ENCODE data around the gene DIRAS1. TPM values are rescaled to one million over a fixed set of nuclear protein-coding genes. Genes with fewer than 3 reads are reported as not detected.

DIRAS1 gene
- total RNA-seq, 2 experiments from 2014 or later: not detected

DNA sequence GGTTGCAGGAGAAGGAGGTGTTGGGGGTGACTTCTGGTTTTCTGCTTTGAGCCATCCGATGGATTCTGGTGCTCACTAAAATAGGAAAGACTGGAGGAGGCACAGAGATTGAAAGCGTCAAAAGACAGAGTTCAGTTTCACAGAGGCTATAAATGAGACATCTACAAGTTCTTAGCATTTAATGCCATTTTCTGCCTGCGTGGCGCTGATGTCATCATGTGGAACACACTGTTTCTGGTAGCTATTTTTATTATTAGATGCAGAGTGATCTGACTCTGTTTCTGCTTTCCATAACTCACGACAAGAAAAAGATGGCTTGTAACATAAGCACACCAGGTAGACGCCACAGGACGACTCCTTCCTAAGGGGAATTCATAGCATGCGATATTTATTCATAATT lies 21.9 kb upstream of the DIRAS1 start:
- Mint-ChIP-seq H3K4me1 (peaks cover 14% of the 10 kb centered on the region), H3K4me3 (no peak overlapping the region), H3K9me3 (ENCODE audit: low read depth) (no peaks in the 10 kb centered on the region), H3K36me3 (peaks cover 4% of the 10 kb centered on the region), H3K27me3 (peaks cover 12% of the 10 kb centered on the region), H3K27ac (no peak overlapping the region)
- CTCF ChIA-PET: no interaction called here
- DNase-seq (no peak), ATAC-seq (no peak)

DNA sequence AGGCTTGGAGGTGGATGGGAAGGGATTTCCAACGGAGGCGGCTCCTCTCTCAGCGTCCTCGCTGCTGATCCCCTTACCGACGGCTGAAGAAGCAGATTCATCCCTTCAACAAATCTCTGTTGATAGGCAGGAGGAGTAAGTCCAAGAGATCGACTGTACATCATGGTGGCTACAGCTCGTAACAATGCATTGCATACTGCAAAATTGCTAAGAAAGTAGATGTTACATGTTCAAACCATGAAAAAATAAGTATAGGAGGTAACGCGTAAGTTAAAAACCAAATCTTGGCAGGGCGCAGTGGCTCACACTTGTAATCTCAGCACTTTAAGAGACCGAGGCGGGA lies 19.1 kb upstream of the DIRAS1 start:
- H3K4me1 Mint-ChIP-seq: peaks cover 14% of the 10 kb centered on the region
- no peaks in the 10 kb centered on the region for H3K9me3 Mint-ChIP-seq (ENCODE audit: low read depth)
- H3K27ac Mint-ChIP-seq: no peak overlapping the region
- H3K27me3 Mint-ChIP-seq: peaks cover 12% of the 10 kb centered on the region
- CTCF ChIA-PET: interaction anchor here (1.8 to 3.9 kb wide), 2 partner anchors 9 to 79 kb away, joined by 5 to 15 read pairs; partner anchors contain the start of gene ZNF554
- ATAC-seq: no peak
- peak overlapping the region; percentile 87 for H3K4me3 Mint-ChIP-seq
- peaks cover 25% of the 10 kb centered on the region for H3K36me3 Mint-ChIP-seq
- no peak for DNase-seq

DNA sequence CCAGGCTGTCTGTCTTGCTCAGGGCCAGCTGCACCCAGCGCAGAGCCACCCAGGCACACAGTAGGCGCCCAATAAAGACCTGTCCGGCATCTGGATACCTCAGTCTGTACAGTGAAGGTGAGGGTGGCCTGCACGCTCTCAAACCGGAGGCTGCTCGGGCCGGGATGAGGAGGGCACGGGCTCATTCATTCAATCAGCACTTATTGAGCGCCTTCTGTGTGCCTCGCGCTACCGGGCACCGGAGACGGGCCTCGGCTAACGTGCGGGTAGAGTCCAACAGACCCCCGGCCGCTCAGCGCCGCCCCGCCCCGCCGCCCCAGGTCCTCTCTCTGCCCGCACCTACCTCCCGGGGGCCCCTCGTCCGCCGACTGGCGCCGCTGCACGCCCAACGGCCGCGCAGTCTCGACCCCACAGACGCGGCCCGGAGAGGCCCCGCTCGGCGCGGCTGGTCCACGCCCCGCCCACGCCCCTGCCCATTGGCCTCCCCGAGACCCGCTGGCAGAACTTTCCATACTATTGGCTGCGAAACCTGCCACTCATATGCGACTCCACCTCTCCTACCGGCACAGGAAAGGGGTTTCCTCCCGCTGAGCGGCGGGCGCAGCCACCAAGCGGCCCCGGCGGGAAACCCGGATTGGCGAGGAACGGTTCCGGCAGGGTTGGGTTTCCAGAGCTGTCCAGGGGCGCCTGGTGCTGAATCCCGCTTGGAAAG lies 18.6 kb upstream of the DIRAS1 start, which contains the start of gene SLC39A3:
SLC39A3 (minus strand) TSS at position 416 of the 712 bp plus-strand sequence. CDS start 2,760 bp downstream, outside the sequence.
- Mint-ChIP-seq H3K4me3 (peak within 1 kb of the TSS; percentile 87), H3K36me3 (peaks cover 28% of the 10 kb centered on the region), H3K9me3 (ENCODE audit: low read depth) (no peaks in the 10 kb centered on the region), H3K4me1 (peaks cover 14% of the 10 kb centered on the region), H3K27me3 (peaks cover 12% of the 10 kb centered on the region), H3K27ac (peak within 1 kb of the TSS; percentile 76)
- ATAC-seq: peak; percentile 99
- DNase-seq: peak; percentile 99
- CTCF ChIA-PET: interaction anchor here (1.2 to 3.9 kb wide), 5 partner anchors 10 to 211 kb away, joined by 3 to 15 read pairs (median 5); partner anchors contain the start of gene ZNF554

DNA sequence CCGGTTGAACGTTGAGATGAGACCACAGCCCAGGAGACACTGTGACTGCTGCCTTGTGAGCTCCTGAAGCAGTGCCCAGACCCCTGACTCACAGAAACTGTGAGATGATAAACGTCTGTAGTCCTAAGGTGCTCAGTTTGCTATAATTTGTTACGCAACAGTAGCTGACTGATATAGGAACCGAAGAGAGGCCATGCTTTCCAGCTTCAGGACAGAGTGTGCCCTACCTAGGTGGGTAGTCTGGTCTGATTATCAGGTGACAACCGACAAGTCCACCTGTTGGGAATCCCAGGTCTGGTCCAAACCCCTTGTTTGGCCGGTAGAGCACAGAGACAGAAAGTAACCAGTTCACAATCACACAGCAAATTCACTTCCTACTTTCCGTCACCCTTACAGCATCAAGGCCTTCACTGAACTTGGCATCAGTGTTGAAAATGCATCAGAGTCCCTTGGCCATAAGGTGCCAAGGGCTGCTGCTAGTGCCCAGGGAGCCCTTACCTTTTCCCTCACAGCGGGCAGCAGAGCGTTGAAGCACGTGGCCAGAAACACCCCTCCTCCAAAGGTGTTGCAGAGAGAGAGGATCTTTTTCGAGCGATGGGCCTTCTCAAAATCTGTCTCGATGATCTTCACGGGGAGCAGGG lies 15.5 kb upstream of the DIRAS1 start:
- CTCF ChIA-PET: no interaction called here
- Mint-ChIP-seq H3K27ac (no peak overlapping the region), H3K9me3 (ENCODE audit: low read depth) (no peaks in the 10 kb centered on the region), H3K36me3 (peaks cover 29% of the 10 kb centered on the region), H3K4me1 (peaks cover 14% of the 10 kb centered on the region), H3K27me3 (peaks cover 4% of the 10 kb centered on the region), H3K4me3 (no peak overlapping the region)
- DNase-seq (no peak), ATAC-seq (no peak)

GRCh38 chr19:2735374-2735773 lies 14.2 kb upstream of the DIRAS1 start:
- H3K27me3 Mint-ChIP-seq: no peaks in the 10 kb centered on the region
- DNase-seq: no peak

DNA sequence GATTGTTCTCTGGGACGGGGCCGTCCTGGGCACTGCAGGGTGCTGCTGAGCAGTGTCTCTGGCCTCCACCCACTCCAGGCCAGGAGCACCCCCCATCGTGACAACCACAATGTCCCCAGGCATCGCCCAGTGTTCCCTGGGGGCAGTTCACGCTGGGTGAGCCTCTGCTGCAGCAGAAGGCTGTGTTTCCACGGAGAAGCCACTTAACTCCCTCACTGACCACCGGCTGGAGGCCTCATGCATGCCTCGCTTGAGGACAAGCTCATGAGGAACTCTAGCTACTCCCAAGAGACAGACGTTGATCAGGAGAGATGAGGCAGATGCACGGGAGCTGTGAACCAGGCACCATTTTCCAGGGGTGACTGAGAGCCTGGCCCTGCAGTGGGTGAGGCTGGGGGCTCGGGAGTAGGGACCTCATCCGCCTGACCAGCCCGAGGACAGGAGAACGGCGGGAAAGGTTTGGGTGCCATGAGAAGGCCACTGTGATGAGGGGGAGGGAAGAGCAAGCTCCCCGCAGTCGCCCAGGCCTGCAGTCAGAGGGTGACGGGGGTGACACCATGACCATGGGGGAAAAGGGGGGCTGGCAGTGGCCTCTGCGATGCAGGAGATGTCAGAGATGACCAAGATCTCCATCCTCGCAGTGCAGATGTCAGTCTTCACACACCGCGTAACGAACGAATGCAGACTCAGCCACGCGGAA lies 13.6 kb upstream of the DIRAS1 start:
- Mint-ChIP-seq H3K4me3 (no peak overlapping the region), H3K27me3 (no peaks in the 10 kb centered on the region), H3K36me3 (peaks cover 29% of the 10 kb centered on the region), H3K9me3 (ENCODE audit: low read depth) (no peaks in the 10 kb centered on the region), H3K4me1 (peaks cover 10% of the 10 kb centered on the region), H3K27ac (no peak overlapping the region)
- CTCF ChIA-PET: interaction anchor here (1.1 kb wide), 1 partner anchor 86 kb away, joined by 3 read pairs; no protein-coding TSS in a partner anchor
- DNase-seq: no peak
- ATAC-seq: no peak

More at GRCh38 chr19:2735374-2735773, 14.2 kb upstream of the DIRAS1 start:
- Mint-ChIP-seq H3K9me3 (ENCODE audit: low read depth) (no peaks in the 10 kb centered on the region), H3K27ac (no peak overlapping the region), H3K4me1 (peaks cover 14% of the 10 kb centered on the region), H3K4me3 (no peak overlapping the region), H3K36me3 (peaks cover 29% of the 10 kb centered on the region)
- no peak for ATAC-seq
- CTCF ChIA-PET: no interaction called here

DNA sequence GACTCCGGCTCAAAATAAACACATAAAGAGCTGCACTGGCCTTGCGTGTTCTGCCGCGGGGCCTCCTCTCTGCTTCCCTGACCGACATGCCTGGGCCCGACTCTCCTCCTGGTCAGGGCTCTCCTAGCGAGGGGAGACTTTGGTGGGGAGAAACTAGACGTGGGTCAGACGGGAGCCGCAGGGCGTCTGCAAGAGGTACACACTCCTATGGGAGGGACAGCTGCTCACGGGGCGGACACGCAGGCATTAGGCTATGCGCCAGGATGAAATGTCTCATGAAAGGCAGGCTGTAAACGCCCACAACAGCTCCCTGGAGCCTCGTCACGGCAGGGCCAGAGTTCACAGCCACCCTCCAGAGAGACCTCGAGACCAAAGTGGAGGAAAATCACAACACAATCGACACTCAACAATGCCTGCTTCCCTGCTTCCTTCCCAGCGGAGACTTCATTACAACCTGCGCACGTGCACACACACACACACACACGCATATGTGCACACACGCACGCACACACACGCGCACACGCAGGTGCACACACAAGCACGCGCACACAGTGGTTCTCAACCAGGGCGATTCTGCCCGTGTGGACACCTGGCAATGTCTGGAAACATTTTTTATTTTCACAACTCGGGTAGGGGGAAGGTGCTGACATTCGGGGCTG lies 12.9 kb upstream of the DIRAS1 start:
- ATAC-seq (no peak), DNase-seq (no peak)
- no peaks in the 10 kb centered on the region for H3K9me3 Mint-ChIP-seq (ENCODE audit: low read depth)
- H3K36me3 Mint-ChIP-seq: peaks cover 29% of the 10 kb centered on the region
- H3K27me3 Mint-ChIP-seq: no peaks in the 10 kb centered on the region
- no peak overlapping the region for H3K27ac Mint-ChIP-seq
- peaks cover 6% of the 10 kb centered on the region for H3K4me1 Mint-ChIP-seq
- CTCF ChIA-PET: interaction anchor here (1.1 kb wide), 1 partner anchor 86 kb away, joined by 3 read pairs; no protein-coding TSS in a partner anchor
- no peak overlapping the region for H3K4me3 Mint-ChIP-seq

DNA sequence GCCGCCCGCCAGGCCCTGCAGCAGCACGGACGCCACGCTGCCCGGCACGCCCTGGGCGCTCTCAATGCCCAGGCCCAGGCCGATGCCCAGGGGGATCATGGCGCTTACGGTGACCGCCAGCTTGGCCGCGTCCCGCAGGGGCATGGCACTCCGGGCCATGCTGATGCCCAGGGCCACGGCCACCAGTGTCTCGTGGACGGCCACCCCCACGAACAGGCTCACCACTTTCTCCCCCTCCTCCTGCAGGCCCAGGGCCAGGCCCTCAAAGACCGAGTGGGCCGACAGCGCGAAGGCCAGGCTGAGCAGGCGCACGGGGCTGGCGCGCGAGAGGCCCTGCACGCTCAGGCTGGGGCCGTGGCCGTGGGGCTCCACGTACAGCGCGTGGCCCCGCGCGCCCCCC lies 11.7 kb upstream of the DIRAS1 start:
- ATAC-seq: no peak
- no peaks in the 10 kb centered on the region for H3K27me3 Mint-ChIP-seq
- H3K9me3 Mint-ChIP-seq (ENCODE audit: low read depth): no peaks in the 10 kb centered on the region
- H3K4me3 Mint-ChIP-seq: no peak overlapping the region
- H3K4me1 Mint-ChIP-seq: no peaks in the 10 kb centered on the region
- no peak overlapping the region for H3K27ac Mint-ChIP-seq
- DNase-seq: no peak
- peaks cover 25% of the 10 kb centered on the region for H3K36me3 Mint-ChIP-seq
- CTCF ChIA-PET: no interaction called here

- H3K4me3 Mint-ChIP-seq: no peak overlapping the region
- H3K36me3 Mint-ChIP-seq: peaks cover 23% of the 10 kb centered on the region
- no peak for ATAC-seq
- H3K27ac Mint-ChIP-seq: no peak overlapping the region
- no peak for DNase-seq
- no peaks in the 10 kb centered on the region for H3K9me3 Mint-ChIP-seq (ENCODE audit: low read depth)
- CTCF ChIA-PET: no interaction called here
- H3K4me1 Mint-ChIP-seq: no peaks in the 10 kb centered on the region
- peaks cover 5% of the 10 kb centered on the region for H3K27me3 Mint-ChIP-seq
Measured at GRCh38 chr19:2732157-2732725, 11.1 kb upstream of the DIRAS1 start.

DNA sequence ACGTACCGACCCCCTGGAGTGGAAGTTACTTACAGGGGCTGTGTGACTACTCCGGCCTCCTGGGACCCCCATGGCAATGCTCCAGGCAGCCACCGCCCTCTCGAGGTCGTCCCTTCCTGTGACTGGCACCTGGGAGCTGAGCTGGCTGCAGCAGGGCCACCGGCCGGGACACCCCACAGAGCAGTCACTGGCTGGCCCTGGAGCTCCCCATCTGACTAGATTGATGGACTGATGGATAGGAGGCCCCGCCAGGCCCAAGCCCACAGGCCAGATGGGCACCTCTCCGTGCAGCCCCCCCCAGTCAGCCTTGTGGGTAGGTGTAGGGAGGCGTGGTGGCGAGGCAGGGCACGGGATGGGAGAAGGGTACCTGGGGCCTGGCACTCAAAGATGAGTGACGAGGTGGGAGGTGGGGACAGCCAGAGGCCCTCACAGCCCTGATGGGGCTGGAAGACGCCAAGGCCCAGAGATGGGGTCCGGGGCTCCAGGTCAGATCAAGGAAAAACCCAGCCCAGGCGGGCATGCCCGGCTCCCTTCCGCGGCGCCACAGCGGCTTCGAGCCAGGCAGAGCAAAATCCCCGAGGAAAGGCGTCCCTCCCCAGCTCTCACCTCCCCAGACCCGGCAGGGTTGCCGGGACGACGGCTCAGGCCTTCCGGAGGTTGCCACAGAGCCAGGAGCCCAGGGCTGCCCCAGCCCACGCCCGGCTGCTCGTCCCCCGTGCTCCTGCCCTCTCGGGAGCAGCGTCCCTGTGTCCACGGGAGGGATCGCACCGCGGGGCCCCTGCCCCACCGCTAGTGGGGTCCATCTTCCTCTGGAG lies 10.2 kb upstream of the DIRAS1 start:
- Mint-ChIP-seq H3K9me3 (ENCODE audit: low read depth) (no peaks in the 10 kb centered on the region), H3K27me3 (peaks cover 9% of the 10 kb centered on the region), H3K4me3 (no peak overlapping the region), H3K27ac (no peak overlapping the region), H3K36me3 (peaks cover 15% of the 10 kb centered on the region), H3K4me1 (peaks cover 2% of the 10 kb centered on the region)
- CTCF ChIA-PET: no interaction called here
- DNase-seq (no peak), ATAC-seq (no peak)

- no peak overlapping the region for H3K27ac Mint-ChIP-seq
- H3K4me1 Mint-ChIP-seq: peaks cover 2% of the 10 kb centered on the region
- CTCF ChIA-PET: no interaction called here
- no peak overlapping the region for H3K4me3 Mint-ChIP-seq
- DNase-seq: no peak
- peaks cover 11% of the 10 kb centered on the region for H3K27me3 Mint-ChIP-seq
- peaks cover 5% of the 10 kb centered on the region for H3K36me3 Mint-ChIP-seq
- no peaks in the 10 kb centered on the region for H3K9me3 Mint-ChIP-seq (ENCODE audit: low read depth)
- no peak for ATAC-seq
Measured at GRCh38 chr19:2729943-2730818, 9.0 kb upstream of the DIRAS1 start.

All from activated CD8-positive, alpha-beta memory T cell treated with anti-CD3 and anti-CD28 coated beads, Interleukin-2, amount 10 ng/mL, durations not matched to agents 7 days and 5 days (primary cell).